B cell (primary cell): ENCODE data around the gene TAF1.
"Not testable (repeated sequence)": the region's sequence is repeated elsewhere in the genome, so short reads cannot be mapped to it uniquely, and the experiment has no call there.

ENCODE experiments used
- EZH2 ChIP-seq: IDR thresholded peaks from 2 replicates; pipeline ENCODE4 v1.6.1; 2012; ENCODE audit warnings: borderline replicate concordance, low read depth, mild to moderate bottlenecking, moderate library complexity, low read length; ENCODE audit not compliant: insufficient read depth, poor library complexity, severe bottlenecking
- TF ChIP-seq, protein P1 (sequence below): fragments of 200-600 bp; IDR thresholded peaks from one replicate; pipeline ENCODE4 v1.8.0; 2022; ENCODE audit warnings: antibody characterized with exemption, mild to moderate bottlenecking

- TF ChIP-seq, protein P1, sequence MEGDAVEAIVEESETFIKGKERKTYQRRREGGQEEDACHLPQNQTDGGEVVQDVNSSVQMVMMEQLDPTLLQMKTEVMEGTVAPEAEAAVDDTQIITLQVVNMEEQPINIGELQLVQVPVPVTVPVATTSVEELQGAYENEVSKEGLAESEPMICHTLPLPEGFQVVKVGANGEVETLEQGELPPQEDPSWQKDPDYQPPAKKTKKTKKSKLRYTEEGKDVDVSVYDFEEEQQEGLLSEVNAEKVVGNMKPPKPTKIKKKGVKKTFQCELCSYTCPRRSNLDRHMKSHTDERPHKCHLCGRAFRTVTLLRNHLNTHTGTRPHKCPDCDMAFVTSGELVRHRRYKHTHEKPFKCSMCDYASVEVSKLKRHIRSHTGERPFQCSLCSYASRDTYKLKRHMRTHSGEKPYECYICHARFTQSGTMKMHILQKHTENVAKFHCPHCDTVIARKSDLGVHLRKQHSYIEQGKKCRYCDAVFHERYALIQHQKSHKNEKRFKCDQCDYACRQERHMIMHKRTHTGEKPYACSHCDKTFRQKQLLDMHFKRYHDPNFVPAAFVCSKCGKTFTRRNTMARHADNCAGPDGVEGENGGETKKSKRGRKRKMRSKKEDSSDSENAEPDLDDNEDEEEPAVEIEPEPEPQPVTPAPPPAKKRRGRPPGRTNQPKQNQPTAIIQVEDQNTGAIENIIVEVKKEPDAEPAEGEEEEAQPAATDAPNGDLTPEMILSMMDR = not testable (repeated sequence)
- TF ChIP-seq EZH2 = not testable (repeated sequence)
These were observed 147.6 kb downstream of the TAF1 start for GRCh38 chrX:71513731-71514130.
